ENCODE measurements around the gene RAET1G. TPM values are rescaled to one million over a fixed set of nuclear protein-coding genes. Genes with fewer than 3 reads are reported as not detected.

The RAET1G gene
- total RNA-seq, 4 donors from 2014 or later: not detected

GRCh38 chr6:149901444-149902140, 21.3 kb downstream of the RAET1G start:
- Histone ChIP-seq H3K4me3 (no peak overlapping the region), H3K27me3 (no peaks in the 10 kb centered on the region), H3K36me3 (no peaks in the 10 kb centered on the region), H3K9me3 (no peaks in the 10 kb centered on the region), H3K27ac (no peak overlapping the region), H3K4me1 (peaks cover 4 to 15% (median 13%) of the 10 kb centered on the region in 4 donors)
- no peak for TF ChIP-seq EP300 (IDR thresholded peaks at IDR 0.05; ENCODE audit: low read depth)
- no peak for TF ChIP-seq POLR2A (IDR thresholded peaks at IDR 0.05)
- no peak for TF ChIP-seq POLR2AphosphoS5 (IDR thresholded peaks at IDR 0.05)
- TF ChIP-seq CTCF (IDR thresholded peaks at IDR 0.05): no peak
- DNase-seq: no peak
- intact Hi-C loops (cut with DNase I; ENCODE audit: low total_unique reads): no loop called here
- in situ Hi-C loops (cut with MboI; ENCODE audit: low pct_ligation_motif_present in 1 of 4, low pct_unique_long_range_greater_than_20kb in 1 of 4, low sequenced_read_pairs in 3 of 4): no loop called here
- 87% methylated on average over 2 to 6 of the region's 6 CpGs for WGBS, 2 donors (ENCODE audit: low coverage in 1 of 2)

GRCh38 chr6:149900620-149901443, 22.1 kb downstream of the RAET1G start:
- H3K36me3 ChIP-seq: no peaks in the 10 kb centered on the region
- in situ Hi-C loops (cut with MboI; ENCODE audit: low pct_ligation_motif_present in 1 of 4, low pct_unique_long_range_greater_than_20kb in 1 of 4, low sequenced_read_pairs in 3 of 4): no loop called here
- no peaks in the 10 kb centered on the region for H3K9me3 ChIP-seq
- H3K4me1 ChIP-seq: peaks cover 12 to 21% (median 20%) of the 10 kb centered on the region in 4 donors
- H3K4me3 ChIP-seq: no peak overlapping the region
- WGBS, 2 donors (ENCODE audit: low coverage in 1 of 2): 91% methylated on average over 11 of the region's 11 CpGs; no CpG with 5 or more reads in 1 of the 2 donors
- no peak for TF ChIP-seq POLR2AphosphoS5 (IDR thresholded peaks at IDR 0.05)
- TF ChIP-seq CTCF (IDR thresholded peaks at IDR 0.05): no peak
- H3K27me3 ChIP-seq: no peaks in the 10 kb centered on the region
- no peak for DNase-seq
- no peak overlapping the region for H3K27ac ChIP-seq
- intact Hi-C loops (cut with DNase I; ENCODE audit: low total_unique reads): no loop called here

GRCh38 chr6:149899926-149900619, 22.8 kb downstream of the RAET1G start:
- WGBS, 2 donors (ENCODE audit: low coverage in 1 of 2): 67 to 84% methylated on average over 1 to 7 of the region's 7 CpGs
- no peak for DNase-seq
- in situ Hi-C loops (cut with MboI; ENCODE audit: low pct_ligation_motif_present in 1 of 4, low pct_unique_long_range_greater_than_20kb in 1 of 4, low sequenced_read_pairs in 3 of 4) (no loop called here), intact Hi-C loops (cut with DNase I; ENCODE audit: low total_unique reads) (no loop called here)
- no peak overlapping the region for H3K27ac ChIP-seq
- no peaks in the 10 kb centered on the region for H3K36me3 ChIP-seq
- H3K4me3 ChIP-seq: no peak overlapping the region
- H3K27me3 ChIP-seq: no peaks in the 10 kb centered on the region
- TF ChIP-seq POLR2A (IDR thresholded peaks at IDR 0.05) (no peak), EP300 (IDR thresholded peaks at IDR 0.05; ENCODE audit: low read depth) (no peak), POLR2AphosphoS5 (IDR thresholded peaks at IDR 0.05) (no peak), CTCF (IDR thresholded peaks at IDR 0.05) (no peak)
- no peaks in the 10 kb centered on the region for H3K9me3 ChIP-seq
- peaks cover 19 to 29% (median 27%) of the 10 kb centered on the region in 4 donors for H3K4me1 ChIP-seq

GRCh38 chr6:149899486-149899885, 23.4 kb downstream of the RAET1G start:
- WGBS, 2 donors (ENCODE audit: low coverage in 1 of 2): 75% methylated on average over 6 of the region's 6 CpGs; no CpG with 5 or more reads in 1 of the 2 donors
- in situ Hi-C loops (cut with MboI; ENCODE audit: low pct_ligation_motif_present in 1 of 4, low pct_unique_long_range_greater_than_20kb in 1 of 4, low sequenced_read_pairs in 3 of 4) (no loop called here), intact Hi-C loops (cut with DNase I; ENCODE audit: low total_unique reads) (no loop called here)
- Histone ChIP-seq H3K4me3 (no peak overlapping the region), H3K4me1 (peaks cover 23 to 35% (median 32%) of the 10 kb centered on the region in 4 donors), H3K27ac (no peak overlapping the region), H3K9me3 (no peaks in the 10 kb centered on the region), H3K27me3 (no peaks in the 10 kb centered on the region), H3K36me3 (no peaks in the 10 kb centered on the region)
- no peak for DNase-seq
- TF ChIP-seq EP300 (IDR thresholded peaks at IDR 0.05; ENCODE audit: low read depth) (no peak), POLR2A (IDR thresholded peaks at IDR 0.05) (no peak), CTCF (IDR thresholded peaks at IDR 0.05) (no peak), POLR2AphosphoS5 (IDR thresholded peaks at IDR 0.05) (no peak)
